ENCODE results near the gene LOXL1.
A peak's percentile ranks its signal among the peaks of the same experiment; 100 is the strongest.
"Not testable (repeated sequence)": the region's sequence is repeated elsewhere in the genome, so short reads cannot be mapped to it uniquely, and the experiment has no call there.

The LOXL1 gene

DNA sequence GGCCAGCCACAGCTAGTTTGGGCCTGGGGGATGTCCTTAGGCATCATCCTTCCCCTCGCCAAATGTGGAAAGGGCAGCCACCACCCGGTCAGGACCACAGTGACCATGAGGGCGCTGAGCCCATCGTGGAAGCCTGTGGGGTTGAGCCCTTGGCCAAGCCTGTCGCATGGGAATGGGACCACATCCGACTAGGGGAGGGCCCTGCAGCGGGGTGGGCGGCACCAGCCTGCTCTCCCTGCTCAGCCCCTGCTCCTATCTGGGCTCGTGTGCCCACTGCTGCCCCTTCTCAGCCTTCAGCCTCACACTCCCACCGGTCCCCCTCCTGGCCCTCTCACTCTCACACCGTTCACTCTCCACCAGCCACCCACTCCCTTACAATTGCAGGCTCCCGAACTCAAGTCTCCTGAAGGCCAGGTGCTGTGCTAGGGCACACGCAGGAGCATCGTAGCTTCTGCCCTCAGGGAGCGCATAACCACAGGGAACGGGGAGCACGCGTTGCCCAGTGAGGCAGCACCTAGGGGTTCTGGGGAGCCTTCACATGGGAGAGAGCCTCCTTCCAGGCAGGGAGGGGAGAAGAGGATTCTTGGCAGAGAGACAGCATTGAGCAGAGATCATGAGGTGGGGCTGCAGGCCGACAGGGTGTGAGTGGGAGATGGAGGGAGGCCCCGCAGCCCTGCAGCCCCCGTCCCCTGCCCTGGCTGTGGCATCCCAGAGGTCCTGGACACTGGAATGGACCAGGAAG is 26.1 kb downstream of the LOXL1 start:
- DNase-seq (ENCODE audit: low read depth in 1 of 2, low spot score in 1 of 2), result no peak

DNA sequence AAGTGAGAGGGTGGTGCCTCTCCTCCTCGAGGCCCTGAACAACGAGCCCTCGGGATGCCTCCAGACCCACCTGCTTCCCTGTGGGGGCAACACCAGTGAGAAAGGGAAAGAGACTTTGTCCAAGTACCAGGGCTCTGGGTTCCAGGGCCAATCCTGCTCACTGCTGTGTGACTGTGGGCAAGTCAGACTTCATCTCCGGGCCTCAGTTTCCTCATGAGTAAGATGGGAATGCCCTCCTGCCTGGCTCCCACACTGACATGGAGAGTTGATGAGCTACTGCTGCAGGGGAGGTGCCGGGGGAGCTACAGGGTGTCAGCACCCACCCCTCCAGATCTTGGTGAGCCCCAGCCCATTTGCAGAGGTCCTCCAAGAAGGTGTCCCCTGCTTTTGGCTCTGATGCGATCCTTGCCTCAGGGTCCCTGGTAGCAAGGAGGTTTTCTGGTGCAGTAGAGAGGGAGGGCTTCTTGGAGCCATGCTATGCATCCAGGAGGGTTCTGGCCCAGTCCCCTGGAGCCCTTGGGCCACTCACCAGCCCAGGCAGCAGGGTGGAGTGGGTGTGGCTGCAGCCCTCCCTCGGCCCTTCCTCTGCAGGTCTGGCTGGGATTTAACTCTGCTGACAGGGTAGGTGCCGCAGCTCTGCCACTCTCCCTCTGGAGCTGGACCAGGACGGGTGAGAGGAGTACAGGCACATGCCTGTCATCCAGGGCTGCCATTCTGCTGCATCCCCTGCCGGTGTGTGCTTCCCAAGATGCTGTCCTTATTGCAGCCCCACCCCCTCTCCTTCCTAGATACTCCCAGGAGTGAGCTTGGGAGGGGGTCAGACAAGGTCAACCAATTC is 26.9 kb downstream of the LOXL1 start:
- no peak for DNase-seq (ENCODE audit: low read depth in 1 of 2, low spot score in 1 of 2)

DNA sequence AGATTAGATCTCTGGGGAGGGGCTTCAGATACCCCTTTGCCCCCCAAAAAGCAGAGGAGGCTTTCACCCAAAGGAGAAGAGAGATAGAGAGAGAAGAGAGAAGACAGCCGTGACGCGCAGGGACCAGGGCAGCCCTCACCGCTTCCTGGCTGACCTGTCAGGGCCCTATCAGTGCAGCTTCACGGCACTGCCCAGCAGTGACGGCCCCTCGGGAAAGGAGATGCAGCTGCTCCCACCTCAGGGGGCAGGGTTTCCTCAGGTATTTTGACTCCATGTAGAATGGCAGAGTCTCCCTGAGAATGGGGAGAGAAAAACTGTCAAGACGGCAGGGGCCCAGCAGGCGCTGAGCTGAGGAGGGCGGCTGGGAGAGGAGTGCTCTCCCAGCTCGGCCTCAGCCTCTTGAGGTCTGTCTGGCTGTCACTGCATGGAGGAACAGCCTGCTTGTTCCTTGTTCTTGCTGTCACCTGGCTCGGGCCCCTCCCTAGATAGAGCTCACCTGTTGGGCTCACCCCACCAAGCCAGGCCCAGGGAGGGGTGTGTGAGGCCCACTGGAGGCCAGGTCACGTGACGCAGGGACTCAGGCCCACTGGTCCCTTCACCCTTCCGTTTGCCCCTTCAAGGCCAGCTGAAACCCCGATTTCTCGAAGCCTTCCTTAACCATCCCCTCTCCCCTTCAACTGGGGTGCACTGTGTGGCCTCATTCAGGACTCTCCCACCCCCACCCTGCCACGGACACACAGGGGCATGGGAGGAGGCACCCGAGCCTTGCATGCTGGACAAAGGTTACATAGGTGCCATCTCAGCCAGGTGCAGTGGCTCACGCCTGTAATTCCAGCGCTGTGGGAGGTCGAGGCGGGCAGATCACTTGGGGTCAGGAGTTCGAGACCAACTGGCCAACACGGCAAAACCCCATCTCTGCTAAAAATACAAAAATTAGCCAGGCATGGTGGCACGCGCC is 28.2 kb downstream of the LOXL1 start:
- DNase-seq (ENCODE audit: low read depth in 1 of 2, low spot score in 1 of 2), result no peak

DNA sequence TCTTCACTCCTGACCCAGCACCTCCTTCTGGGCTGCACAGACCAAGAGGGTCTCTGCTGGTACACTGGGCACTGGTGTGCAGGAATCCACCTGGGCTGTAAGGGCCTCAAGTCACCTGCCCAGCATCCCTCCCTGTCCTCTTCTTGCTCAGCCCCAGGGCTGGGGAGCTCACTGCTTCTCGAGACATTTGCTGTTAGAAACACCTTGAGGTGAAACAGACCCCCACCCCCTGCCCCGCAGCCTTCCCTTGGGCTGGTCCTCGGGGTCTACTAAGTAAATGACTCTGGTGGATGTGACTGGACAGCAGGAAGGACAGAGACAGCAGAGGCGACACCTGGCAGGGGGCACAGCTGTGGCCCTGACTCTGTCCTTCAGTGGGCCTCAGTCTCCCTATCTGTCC is 29.1 kb downstream of the LOXL1 start:
- DNase-seq (ENCODE audit: low read depth in 1 of 2, low spot score in 1 of 2), result no peak

DNA sequence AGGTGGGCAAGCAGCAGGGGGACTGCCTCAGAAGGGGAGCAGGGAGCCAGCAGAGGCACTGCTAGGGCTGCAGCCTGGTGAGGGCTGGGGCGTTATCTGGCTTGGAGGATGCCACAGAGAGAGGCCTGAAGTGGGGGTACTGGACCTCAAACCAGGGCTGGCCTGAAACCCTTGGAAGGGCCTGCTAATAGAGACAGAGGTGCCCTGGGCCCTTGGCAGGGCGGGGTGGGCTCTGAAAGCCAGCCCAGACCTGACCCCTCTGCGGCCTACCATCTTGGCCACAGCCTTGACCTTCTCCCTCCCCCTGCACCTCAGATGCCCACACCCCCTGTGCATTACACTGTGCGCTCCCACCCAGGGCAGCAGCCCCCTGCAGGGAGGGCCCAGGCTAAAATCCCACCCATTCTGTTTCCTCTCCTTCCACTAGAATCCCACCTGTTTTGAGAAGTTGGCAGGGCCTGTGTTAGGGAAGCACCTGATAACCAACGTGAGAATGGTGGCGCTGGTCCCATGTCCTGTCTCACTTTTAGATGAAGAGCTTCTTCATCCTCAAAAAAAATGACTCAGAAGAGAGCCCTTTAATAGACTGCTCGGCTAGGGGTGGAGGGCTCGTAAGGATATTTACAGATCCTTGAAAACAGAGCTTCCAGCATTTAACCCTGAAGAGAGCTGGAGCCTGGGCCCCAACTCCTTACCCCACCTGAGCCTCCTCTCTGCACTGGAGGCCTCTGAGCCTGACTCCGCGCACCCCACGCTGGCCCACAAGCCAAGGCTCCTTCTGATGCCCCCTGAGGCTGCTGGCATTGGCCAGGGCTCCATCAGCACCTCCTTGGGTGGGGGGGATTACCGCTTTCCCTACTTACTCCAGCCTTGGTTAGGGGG is 29.8 kb downstream of the LOXL1 start:
- no peak for DNase-seq (ENCODE audit: low read depth in 1 of 2, low spot score in 1 of 2)

DNA sequence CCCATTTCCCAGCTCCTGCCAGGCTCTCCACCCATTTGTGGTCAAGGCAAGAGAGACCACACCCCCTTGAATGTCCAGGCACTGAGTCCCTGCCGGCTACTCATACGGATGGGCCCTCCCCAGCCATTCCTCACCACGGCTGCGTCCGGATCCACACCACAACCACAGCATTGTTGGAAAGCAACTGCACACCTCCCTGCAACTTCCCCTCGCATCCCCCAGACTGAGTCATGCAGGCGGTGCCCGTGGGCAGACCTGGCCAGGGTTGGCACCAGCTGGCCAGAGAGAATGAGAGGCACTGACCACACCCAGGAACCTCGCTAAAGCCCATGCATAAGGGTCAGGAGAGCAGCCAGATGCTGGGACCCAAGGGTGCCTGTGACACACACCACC is 30.5 kb downstream of the LOXL1 start:
- no peak for DNase-seq (ENCODE audit: low read depth in 1 of 2, low spot score in 1 of 2)

DNA sequence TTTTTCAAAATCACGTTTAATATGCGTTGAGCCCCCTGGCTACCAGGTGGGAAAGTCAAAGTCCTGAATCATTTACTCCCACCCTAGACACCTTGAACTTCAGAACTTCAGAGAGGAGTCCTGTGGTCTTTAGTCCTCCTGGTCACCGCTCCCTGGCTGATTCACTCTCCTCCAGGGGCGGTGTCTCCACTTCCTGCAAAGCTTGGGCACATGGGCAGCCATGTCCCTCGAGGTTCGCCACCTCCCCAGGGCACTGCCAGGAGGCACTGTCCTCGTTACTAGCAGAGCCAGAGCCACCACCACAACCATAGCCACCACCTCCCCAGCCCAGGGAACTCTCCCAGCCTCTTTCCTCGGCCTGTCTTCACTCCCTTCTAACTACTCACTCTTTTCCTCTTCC is 31.0 kb downstream of the LOXL1 start:
- DNase-seq (ENCODE audit: low read depth in 1 of 2, low spot score in 1 of 2), result no peak

DNA sequence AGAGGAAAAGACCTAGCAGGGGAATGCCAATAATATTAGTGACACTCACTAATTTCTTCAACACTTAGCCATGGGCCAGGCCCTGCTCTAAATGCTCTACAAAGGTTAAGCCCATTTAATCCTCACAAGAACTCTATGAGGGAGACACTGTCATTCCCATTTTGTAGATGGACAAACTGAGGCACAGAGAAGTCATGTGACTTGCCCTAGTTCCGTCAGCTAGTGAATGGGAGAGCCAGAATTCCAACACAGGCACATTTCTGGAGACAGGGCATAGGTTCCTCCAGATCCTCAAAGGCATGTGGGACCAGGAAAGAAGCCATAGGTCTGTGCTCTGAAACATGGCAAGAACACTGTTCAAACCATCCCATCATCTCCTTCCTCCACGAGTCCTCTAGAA is 31.5 kb downstream of the LOXL1 start:
- DNase-seq (ENCODE audit: low read depth in 1 of 2, low spot score in 1 of 2), result no peak

DNA sequence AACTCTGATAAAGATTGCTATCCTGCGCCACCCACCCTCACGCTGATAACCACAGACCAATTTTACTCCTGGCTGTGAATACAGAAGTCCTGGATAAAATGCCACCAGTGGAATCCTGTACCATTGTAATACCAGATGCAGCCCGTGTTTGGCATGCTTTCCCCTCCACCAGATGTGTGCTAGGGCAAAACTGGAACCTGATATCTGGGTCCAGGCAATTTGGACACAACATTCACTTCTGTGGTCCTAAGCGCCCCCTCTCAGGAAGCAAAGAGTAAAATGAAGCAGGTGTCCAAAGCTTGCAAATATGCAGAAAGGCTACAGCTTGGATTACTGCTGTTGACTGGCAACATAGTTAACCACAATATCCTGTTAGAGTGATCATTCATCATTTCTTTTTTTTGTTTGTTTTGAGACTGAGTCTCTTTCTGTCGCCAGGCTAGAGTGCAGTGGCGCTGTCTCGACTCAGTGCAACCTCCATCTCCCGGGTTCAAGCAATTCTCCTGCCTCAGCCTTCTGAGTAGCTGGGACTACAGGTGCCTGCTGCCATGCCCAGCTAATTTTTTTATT is 32.8 kb downstream of the LOXL1 start:
- no peak for DNase-seq (ENCODE audit: low read depth in 1 of 2, low spot score in 1 of 2)

DNA sequence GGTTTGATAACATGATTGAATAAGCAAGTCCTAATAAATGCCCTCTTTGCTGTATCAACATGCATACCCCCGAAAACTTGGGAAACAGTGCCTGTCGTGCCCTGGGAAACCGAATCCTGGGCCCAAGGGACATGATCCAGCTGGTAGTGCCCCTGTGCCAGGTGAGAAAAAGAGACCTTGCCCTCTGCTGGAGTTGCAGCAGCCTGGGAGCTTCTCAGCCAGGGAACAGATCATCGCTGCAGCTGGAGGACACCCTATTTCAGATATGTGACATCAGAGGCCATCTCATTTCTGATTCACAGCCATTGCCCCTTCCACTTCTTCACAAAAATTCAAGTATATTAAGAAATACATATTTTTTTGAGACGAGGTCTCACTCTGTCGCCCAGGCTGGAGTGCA is 33.5 kb downstream of the LOXL1 start:
- no peak for DNase-seq (ENCODE audit: low read depth in 1 of 2, low spot score in 1 of 2)

DNA sequence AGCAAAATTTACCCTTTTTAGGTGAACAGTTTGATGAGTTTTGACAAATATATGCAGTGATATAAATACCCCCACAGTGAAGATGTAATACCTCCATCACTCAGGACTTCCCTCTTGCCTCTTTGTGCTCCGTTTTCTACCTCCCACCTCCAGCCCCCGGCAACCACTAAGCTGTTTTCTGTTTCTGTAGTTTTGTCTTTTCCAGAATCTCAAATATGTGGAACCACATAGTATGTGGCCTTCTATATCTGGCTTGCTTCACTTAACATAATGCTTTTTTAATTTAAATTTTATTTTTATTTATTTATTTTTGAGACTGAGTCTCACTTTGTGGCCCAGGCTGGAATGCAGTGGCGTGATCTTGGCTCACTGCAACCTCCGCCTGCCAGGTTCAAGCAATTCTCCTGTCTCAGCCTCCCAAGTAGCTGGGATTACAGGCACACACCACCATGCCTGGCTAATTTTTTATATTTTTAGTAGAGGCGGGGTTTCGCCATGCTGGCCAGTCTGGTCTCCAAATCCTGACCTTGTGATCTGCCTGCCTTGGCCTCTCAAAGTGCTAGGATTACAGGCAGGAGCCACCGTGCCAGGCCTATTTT is 34.3 kb downstream of the LOXL1 start:
- DNase-seq (ENCODE audit: low read depth in 1 of 2, low spot score in 1 of 2), result not testable (repeated sequence)

DNA sequence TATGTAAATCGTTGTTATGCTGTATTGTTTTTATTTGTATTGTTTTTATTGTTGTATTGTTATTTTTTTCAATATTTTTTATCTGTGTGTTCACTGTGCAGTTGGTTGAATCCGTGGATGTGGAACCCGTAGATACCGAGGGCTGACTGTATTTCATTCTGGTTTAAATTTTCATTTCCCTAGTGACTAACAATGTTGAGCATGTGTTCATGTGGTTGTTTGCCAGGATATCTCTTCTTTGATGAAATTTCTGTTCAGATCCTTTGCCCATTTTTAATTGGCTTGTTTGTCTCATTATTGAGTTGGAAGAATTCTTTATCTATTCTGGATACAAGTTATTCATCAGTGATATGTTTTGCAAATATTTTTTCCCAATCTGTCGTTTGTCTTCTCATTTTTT is 36.2 kb downstream of the LOXL1 start:
- DNase-seq (ENCODE audit: low read depth in 1 of 2, low spot score in 1 of 2), result no peak

DNA sequence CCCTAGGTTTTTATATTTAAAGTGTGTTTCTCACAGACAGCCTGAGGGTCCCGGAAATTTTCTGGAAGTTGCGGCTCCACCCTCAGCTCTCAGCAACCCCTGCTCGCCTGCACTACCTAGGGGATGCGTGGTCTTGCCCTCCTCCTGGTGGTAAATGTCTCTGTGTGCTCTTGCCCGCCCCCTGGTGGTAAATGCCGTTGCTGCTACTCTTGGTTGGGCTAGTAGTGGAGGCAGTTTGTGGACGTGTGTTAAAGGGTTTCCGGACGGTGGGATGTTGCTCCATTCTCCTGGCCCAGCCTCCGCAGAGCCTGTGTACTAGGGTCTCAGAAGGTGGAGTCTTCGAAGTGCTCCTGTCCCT is 38.5 kb downstream of the LOXL1 start:
- DNase-seq (ENCODE audit: low read depth in 1 of 2, low spot score in 1 of 2), result peak; percentile 77 to 86

DNA sequence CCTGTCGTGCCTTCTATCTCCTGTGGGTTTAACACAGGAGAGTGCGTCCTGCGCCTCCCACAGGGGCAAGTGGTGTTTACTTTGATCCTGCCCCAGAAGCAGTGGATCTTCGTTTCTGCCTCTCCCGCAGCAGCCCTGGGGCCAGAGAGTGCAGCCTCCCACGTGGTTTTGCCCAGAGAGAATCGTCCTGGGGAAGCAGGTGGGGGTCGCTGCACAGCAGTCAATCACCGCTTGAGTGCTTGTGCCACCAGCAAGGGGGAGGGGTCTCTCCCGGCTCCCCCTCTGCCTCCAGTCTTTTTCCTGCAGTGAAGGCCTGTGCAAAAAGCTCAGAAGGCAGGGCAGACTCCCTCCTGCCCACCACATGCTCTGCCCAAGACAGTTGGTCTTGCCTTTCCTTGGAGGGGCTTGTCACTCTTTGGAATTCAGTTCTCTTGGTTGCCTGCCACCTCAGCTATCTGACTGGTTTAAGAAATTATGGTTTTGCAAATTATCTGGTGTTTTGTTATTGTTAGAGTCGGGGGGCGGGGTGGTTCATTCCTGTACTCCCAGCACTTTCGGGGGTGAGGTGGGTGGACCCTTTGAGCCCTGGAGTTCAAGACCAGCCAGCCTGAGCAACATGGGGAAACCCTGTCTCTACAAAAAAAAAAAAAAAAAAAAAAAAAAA is 39.0 kb downstream of the LOXL1 start:
- DNase-seq (ENCODE audit: low read depth in 1 of 2, low spot score in 1 of 2), result peak in 1 of 2 donors; percentile 22

DNA sequence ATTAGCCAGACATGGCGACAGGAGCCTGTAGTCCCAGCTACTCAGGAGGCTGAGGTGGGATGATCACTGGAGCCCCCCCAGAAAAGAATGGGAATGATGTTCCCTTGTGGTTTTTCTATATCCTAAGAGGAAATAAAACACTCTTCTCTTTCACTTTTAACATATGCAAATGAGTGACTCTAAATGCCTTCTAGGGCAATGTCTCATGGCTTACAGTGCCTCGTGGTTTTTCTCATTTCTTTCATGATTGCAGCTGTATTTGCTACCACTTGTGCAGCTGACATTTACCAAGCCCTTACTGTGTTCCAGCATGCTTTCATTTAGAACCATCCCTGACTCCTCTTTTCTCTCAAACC is 39.5 kb downstream of the LOXL1 start:
- no peak for DNase-seq (ENCODE audit: low read depth in 1 of 2, low spot score in 1 of 2)

DNA sequence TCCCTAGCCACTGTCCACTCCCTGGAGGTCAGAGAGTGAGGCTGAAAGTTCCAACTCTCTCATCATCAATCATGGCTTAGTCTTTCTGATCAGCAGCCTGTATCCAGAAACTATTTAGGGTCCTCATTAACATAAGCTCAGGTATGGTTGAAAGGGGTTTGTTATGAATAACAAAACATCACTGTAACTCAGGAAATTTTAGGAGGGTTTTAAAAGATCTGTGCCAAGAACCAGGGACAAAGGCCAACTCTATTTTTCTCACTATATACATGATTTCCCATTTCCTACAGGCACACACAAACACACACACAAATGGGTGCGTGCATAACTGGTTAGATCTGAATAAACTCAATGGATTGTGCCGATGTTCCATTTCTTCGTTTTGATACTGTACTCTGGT is 42.2 kb downstream of the LOXL1 start:
- DNase-seq (ENCODE audit: low read depth in 1 of 2, low spot score in 1 of 2), result no peak

DNA sequence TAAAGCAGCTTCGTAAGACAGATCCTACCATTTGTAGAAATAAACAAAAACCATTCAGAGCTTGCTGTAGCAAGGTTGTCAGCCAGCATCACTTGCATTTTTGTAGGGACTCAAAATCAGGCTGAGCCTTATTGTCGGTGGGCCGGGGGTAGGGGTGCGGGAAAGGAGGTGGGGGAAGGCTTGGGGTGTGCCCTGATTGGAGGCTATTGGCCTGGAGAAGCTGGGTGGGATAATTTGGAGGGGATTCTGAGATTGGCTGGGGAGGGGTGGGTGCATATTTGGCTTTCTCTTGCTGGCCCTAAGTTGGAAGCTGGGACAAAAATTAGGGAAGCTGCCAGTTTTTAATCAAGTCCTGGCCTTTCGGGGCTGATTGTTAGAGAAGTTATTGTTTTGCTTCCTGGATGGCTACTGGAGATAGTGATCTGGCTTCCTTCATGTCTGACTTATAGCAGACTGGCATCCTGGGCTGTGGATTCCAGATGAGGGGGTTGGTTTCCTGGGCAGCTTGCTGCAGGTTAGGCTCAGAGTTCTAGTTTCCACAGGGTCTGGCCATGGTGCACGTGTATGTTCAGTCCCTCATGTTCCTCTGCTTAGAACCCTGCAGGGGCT is 43.0 kb downstream of the LOXL1 start:
- no peak for DNase-seq (ENCODE audit: low read depth in 1 of 2, low spot score in 1 of 2)

DNA sequence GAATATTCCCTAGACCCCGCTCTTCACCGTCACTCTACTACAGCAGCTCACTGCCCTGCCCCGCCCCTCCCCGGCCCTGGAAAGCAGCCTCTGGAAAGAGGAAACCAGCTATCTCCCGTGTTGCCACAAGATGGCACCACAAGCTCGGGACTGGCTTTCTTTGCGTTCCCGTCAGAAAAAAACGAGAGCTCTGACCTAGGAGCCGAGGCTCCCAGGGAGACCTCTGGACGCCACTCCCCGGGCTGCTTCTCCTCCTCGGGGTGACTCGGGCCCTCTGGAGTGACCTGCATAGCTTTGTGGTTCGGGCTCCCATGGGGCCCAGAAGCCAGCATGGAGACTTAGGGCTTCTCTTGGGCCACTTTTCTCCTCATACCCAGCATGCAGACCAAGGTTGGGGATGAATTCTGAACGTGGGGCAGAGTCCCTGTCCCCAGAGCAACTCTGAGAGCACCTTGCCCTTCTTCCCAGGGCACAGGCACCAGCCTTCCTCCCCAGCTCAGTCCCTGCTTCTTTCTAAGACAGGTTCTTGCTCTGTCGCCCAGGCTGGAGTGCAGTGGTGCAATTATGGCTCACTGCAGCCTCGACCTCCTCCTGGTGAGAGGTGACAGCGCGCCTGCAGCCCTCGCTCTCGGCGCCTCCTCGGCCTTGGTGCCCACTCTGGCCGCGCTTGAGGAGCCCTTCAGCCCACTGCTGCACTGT is 46.9 kb downstream of the LOXL1 start:
- peak; percentile 58 to 59 for DNase-seq (ENCODE audit: low read depth in 1 of 2, low spot score in 1 of 2)
